Coronary artery (tissue), 2 donors: ENCODE data around the gene GNAT2.
A peak's percentile ranks its signal among the peaks of the same experiment; 100 is the strongest.

Experiments used
- DNase-seq: peaks from one replicate; pipeline ENCODE4 v3.0.0-alpha.2; 2017; ENCODE audit warnings: low spot score
- H3K27ac ChIP-seq, 2 donors: fragments of 200-600 bp; sonication (generic); one replicate each; pipeline ENCODE4 v1.5.1; 2016 to 2019
- H3K4me3 ChIP-seq: fragments of 200-600 bp; sonication (generic); 2 replicates; pipeline ENCODE4 v1.5.1; 2016; ENCODE audit warnings: mild to moderate bottlenecking, moderate library complexity
- CTCF ChIP-seq: fragments of 200-600 bp; sonication (generic); IDR thresholded peaks from one replicate; pipeline ENCODE4 v1.5.1; 2019; ENCODE audit warnings: antibody characterized with exemption

The GNAT2 gene

GRCh38 chr1:109652402-109652801 lies 33.0 kb upstream of the GNAT2 start:
- no peak for TF ChIP-seq CTCF
- DNase-seq = no peak
- H3K4me3 ChIP-seq = no peak overlapping the region
- H3K27ac ChIP-seq = no peak overlapping the region

DNA sequence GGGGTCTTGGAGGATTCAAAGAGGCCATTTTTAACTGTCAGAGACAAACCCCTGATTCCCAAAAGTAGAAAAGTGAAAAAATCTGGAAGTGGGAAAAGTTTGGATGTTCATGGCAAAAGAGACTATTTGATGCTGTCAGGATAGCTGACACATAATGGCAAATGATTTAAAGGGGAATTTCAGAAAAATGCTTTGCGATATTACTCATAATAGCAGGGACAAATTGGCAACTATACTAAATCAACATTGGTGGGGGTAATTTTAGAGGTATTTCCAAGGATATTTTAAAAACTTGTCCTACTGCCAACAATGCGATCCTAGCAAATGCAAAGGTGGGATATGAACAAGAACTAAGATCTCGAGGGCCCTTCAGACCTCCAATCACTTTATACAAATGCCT lies 31.2 kb upstream of the GNAT2 start:
- TF ChIP-seq CTCF = no peak
- DNase-seq = no peak
- H3K4me3 ChIP-seq = no peak overlapping the region
- no peak overlapping the region for H3K27ac ChIP-seq

GRCh38 chr1:109649491-109649914 lies 30.1 kb upstream of the GNAT2 start:
- TF ChIP-seq CTCF = no peak

DNA sequence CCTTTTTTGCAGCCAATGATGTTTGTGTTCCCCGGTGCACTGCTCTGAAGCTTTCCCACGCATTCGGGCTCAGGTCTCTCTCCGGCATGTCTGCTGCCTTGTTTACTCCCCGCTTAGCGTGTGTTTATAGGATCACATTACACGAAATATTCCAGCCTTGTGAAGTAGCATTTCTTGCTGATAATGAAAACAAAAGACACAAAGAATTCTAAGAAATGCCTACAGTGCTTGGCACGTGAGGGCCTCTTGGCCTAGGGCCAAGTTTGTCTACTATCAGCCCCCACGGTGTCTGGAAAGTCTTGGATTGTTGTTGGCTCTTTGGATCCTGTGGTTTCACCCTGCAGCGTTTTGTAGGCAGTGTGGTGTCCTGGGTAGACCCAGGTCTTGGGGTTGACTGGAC lies 25.3 kb upstream of the GNAT2 start:
- no peak overlapping the region for H3K4me3 ChIP-seq

More at GRCh38 chr1:109649491-109649914, 30.1 kb upstream of the GNAT2 start:
- no peak for DNase-seq
- H3K27ac ChIP-seq = peak overlapping the region in 1 of 2 donors; percentile 15
- peak overlapping the region; percentile 47 for H3K4me3 ChIP-seq

GRCh38 chr1:109643385-109644230 lies 24.2 kb upstream of the GNAT2 start:
- peak; percentile 84 for DNase-seq
- Histone ChIP-seq H3K4me3 (peak overlapping the region; percentile 47), H3K27ac (no peak overlapping the region)
- peak; percentile 90 for TF ChIP-seq CTCF

More for the DNA sequence above, 25.3 kb upstream of the GNAT2 start:
- no peak for TF ChIP-seq CTCF
- H3K27ac ChIP-seq = no peak overlapping the region
- no peak for DNase-seq

GRCh38 chr1:109642626-109643025 lies 23.2 kb upstream of the GNAT2 start:
- Histone ChIP-seq H3K4me3 (no peak overlapping the region), H3K27ac (no peak overlapping the region)
- no peak for DNase-seq
- no peak for TF ChIP-seq CTCF

GRCh38 chr1:109641861-109642260 lies 22.4 kb upstream of the GNAT2 start:
- Histone ChIP-seq H3K4me3 (no peak overlapping the region), H3K27ac (no peak overlapping the region)
- DNase-seq = no peak
- TF ChIP-seq CTCF = no peak
